Keratinocyte (primary cell): ENCODE measurements around the gene ZNF701. TPM values are rescaled to one million over a fixed set of nuclear protein-coding genes. Genes with fewer than 3 reads are reported as not detected.
A peak's percentile ranks its signal among the peaks of the same experiment; 100 is the strongest.
"Not testable (repeated sequence)": the region's sequence is repeated elsewhere in the genome, so short reads cannot be mapped to it uniquely, and the experiment has no call there.

Source experiments
- DNase-seq: peaks from one replicate; pipeline ENCODE4 v3.0.0-alpha.2; 2011; ENCODE audit warnings: low read depth, missing footprints, low spot score
- FAIRE-seq: peaks from 2 replicates; lab custom pipeline; 2011; peaks lifted over from hg19 to GRCh38; lab: Jason Lieb, UNC
- H2AFZ ChIP-seq: 2 replicates; pipeline ENCODE4 v1.6.0; 2012; ENCODE audit warnings: low read length, control low read depth, inconsistent platforms; ENCODE audit not compliant: control insufficient read depth
- H3K27ac ChIP-seq: 2 replicates; pipeline ENCODE4 v1.5.1; 2011; ENCODE audit warnings: low read length; ENCODE audit not compliant: control insufficient read depth, insufficient read depth
- H3K27me3 ChIP-seq: 3 replicates; pipeline ENCODE4 v1.6.0; 2011; ENCODE audit warnings: low read length; ENCODE audit not compliant: control insufficient read depth, insufficient read depth; ENCODE audit errors: extremely low read depth
- H3K36me3 ChIP-seq, 2 experiments: 2 replicates in 1 of 2; 3 replicates in 1 of 2; pipeline ENCODE4 v1.5.1; 2011; ENCODE audit warnings: low read length in 2 of 2, mild to moderate bottlenecking in 1 of 2; ENCODE audit not compliant: control insufficient read depth in 2 of 2, insufficient read depth in 2 of 2; ENCODE audit errors: extremely low read depth in 1 of 2
- H3K4me1 ChIP-seq: 3 replicates; pipeline ENCODE4 v1.5.1; 2011; ENCODE audit warnings: low read length; ENCODE audit not compliant: control insufficient read depth, insufficient read depth; ENCODE audit errors: extremely low read depth
- H3K4me2 ChIP-seq: 3 replicates; pipeline ENCODE4 v1.6.0; 2011; ENCODE audit warnings: low read depth, low read length; ENCODE audit not compliant: control insufficient read depth, insufficient read depth; ENCODE audit errors: extremely low read depth
- H3K4me3 ChIP-seq, 3 experiments: fragments of 200-600 bp in 1 of 3; sonication (generic) in 1 of 3; 2 replicates in 2 of 3; 3 replicates in 1 of 3; pipeline ENCODE4 v1.5.1; 2011 to 2016; ENCODE audit warnings: low read length in 3 of 3, mild to moderate bottlenecking in 3 of 3, control low read depth in 2 of 3, inconsistent platforms in 1 of 3, low read depth in 1 of 3, mixed read lengths in 1 of 3, mixed run types in 1 of 3, moderate library complexity in 1 of 3; ENCODE audit not compliant: control insufficient read depth in 2 of 3, insufficient read depth in 2 of 3; ENCODE audit errors: extremely low read depth in 1 of 3
- H3K79me2 ChIP-seq: 2 replicates; pipeline ENCODE4 v1.6.0; 2012; ENCODE audit warnings: low read length; ENCODE audit not compliant: control insufficient read depth, insufficient read depth
- H3K9ac ChIP-seq: 3 replicates; pipeline ENCODE4 v1.6.0; 2011; ENCODE audit warnings: low read length; ENCODE audit not compliant: control insufficient read depth, insufficient read depth; ENCODE audit errors: extremely low read depth
- H3K9me1 ChIP-seq: 3 replicates; pipeline ENCODE4 v1.6.0; 2011; ENCODE audit warnings: low read length; ENCODE audit not compliant: control insufficient read depth, insufficient read depth; ENCODE audit errors: extremely low read depth
- H3K9me3 ChIP-seq: 2 replicates; pipeline ENCODE4 v1.5.1; 2012; ENCODE audit warnings: low read depth, low read length; ENCODE audit not compliant: control insufficient read depth
- H4K20me1 ChIP-seq: 3 replicates; pipeline ENCODE4 v1.6.0; 2011; ENCODE audit warnings: low read length; ENCODE audit not compliant: control insufficient read depth, insufficient read depth; ENCODE audit errors: extremely low read depth
- CTCF ChIP-seq, 3 experiments: IDR thresholded peaks in 1 of 3; conservative IDR thresholded peaks in 1 of 3; optimal IDR thresholded peaks in 1 of 3; 2 replicates in 2 of 3; 3 replicates in 1 of 3; pipeline versions ENCODE3 to v1.5.1; 2011; ENCODE audit warnings: low read length in 3 of 3, mild to moderate bottlenecking in 3 of 3, moderate library complexity in 2 of 3, control low read depth in 1 of 3, inconsistent platforms in 1 of 3; ENCODE audit not compliant: insufficient read depth in 2 of 3; ENCODE audit errors: extremely low read depth in 1 of 3
- EZH2 ChIP-seq: IDR thresholded peaks from one replicate; pipeline ENCODE4 v1.6.1; 2012; ENCODE audit warnings: inconsistent platforms, mild to moderate bottlenecking, low read length, moderate library complexity
- dilution Hi-C: fragments of 300-500 bp; cut with MboI; formaldehyde crosslinking; loops from one replicate; pipeline ENCODE4 v1.7.0; 2020; ENCODE audit warnings: low sequenced_read_pairs; ENCODE audit not compliant: extremely low pct_ligation_motif_present
- polyA plus RNA-seq, 5 experiments: library from polyadenylated mRNA; depleted of rRNA in 3 of 5; stranded (reverse) in 3 of 5; stranded (forward) in 1 of 5; unstranded in 1 of 5; fragments of >200 nt; gene quantifications; 1 replicate in 1 of 5; 2 replicates in 3 of 5; 3 replicates in 1 of 5; pipeline versions ENCODE4 v1.2.1 to v1.2.3, GENCODE V29; 2011 to 2012; ENCODE audit warnings: missing spikeins in 2 of 5, low read depth in 1 of 5, low replicate concordance in 1 of 5

The ZNF701 gene
- polyA plus RNA-seq, 1 donor (not counting 4 experiments of a cell fraction or from before 2014, with no cell fraction given), result 7.2 TPM

GRCh38 chr19:52600639-52601024, 30.5 kb downstream of the ZNF701 start:
- H3K9me3 ChIP-seq, result peaks cover 4% of the 10 kb centered on the region
- peak overlapping the region; percentile 69 to 83 (median 78) for H3K4me3 ChIP-seq
- no peaks in the 10 kb centered on the region for H3K27me3 ChIP-seq
- no peaks in the 10 kb centered on the region for H3K9me1 ChIP-seq
- peak overlapping the region; percentile 53 for H2AFZ ChIP-seq
- peaks cover 0 to 8% of the 10 kb centered on the region in 2 experiments for H3K36me3 ChIP-seq
- peaks cover 4% of the 10 kb centered on the region for H3K4me1 ChIP-seq
- peak overlapping the region; percentile 28 for H3K9ac ChIP-seq
- TF ChIP-seq CTCF (optimal IDR thresholded peaks at IDR 0.05 in 1 of 3, IDR thresholded peaks at IDR 0.05 in 1 of 3, conservative IDR thresholded peaks at IDR 0.05 in 1 of 3; ENCODE audit: extremely low read depth in 1 of 3, insufficient read depth in 2 of 3, low read length in 3 of 3), result no peak
- H3K27ac ChIP-seq, result no peak overlapping the region
- peaks cover 2% of the 10 kb centered on the region for H3K79me2 ChIP-seq
- FAIRE-seq (no peak), DNase-seq (no peak)
- no peaks in the 10 kb centered on the region for H4K20me1 ChIP-seq
- dilution Hi-C loops, result no loop called here
- peak overlapping the region; percentile 86 for H3K4me2 ChIP-seq

GRCh38 chr19:52601025-52601973, 31.2 kb downstream of the ZNF701 start:
- peak overlapping the region; percentile 69 to 83 (median 78) for H3K4me3 ChIP-seq
- peak overlapping the region; percentile 73 for H3K9ac ChIP-seq
- peaks cover 0 to 6% of the 10 kb centered on the region in 2 experiments for H3K36me3 ChIP-seq
- no peaks in the 10 kb centered on the region for H4K20me1 ChIP-seq
- peak overlapping the region; percentile 86 for H3K4me2 ChIP-seq
- DNase-seq, result peak; percentile 55
- H3K27ac ChIP-seq, result peak overlapping the region; percentile 54
- peak overlapping the region; percentile 89 for H2AFZ ChIP-seq
- no peak for FAIRE-seq
- H3K79me2 ChIP-seq, result peaks cover 2% of the 10 kb centered on the region
- H3K9me1 ChIP-seq, result no peaks in the 10 kb centered on the region
- H3K9me3 ChIP-seq, result no peaks in the 10 kb centered on the region
- H3K4me1 ChIP-seq, result peaks cover 4% of the 10 kb centered on the region
- dilution Hi-C loops, result no loop called here
- no peaks in the 10 kb centered on the region for H3K27me3 ChIP-seq
- TF ChIP-seq EZH2, result no peak
- peak in 1 of 3 experiments; percentile 44 for TF ChIP-seq CTCF (optimal IDR thresholded peaks at IDR 0.05 in 1 of 3, IDR thresholded peaks at IDR 0.05 in 1 of 3, conservative IDR thresholded peaks at IDR 0.05 in 1 of 3; ENCODE audit: extremely low read depth in 1 of 3, insufficient read depth in 2 of 3, low read length in 3 of 3)

- FAIRE-seq, result not testable (repeated sequence)
- H2AFZ ChIP-seq, result peak overlapping the region; percentile 89
These were observed 31.9 kb downstream of the ZNF701 start for GRCh38 chr19:52601974-52602366.

More at GRCh38 chr19:52601974-52602366, 31.9 kb downstream of the ZNF701 start:
- H3K27ac ChIP-seq, DNase-seq, H3K27me3 ChIP-seq, dilution Hi-C loops, H4K20me1 ChIP-seq, H3K9me3 ChIP-seq, H3K9me1 ChIP-seq, H3K36me3 ChIP-seq, H3K4me1 ChIP-seq, H3K79me2 ChIP-seq: not testable (repeated sequence)
- H3K4me3 ChIP-seq, result peak overlapping the region; percentile 69 to 83 (median 78)
- H3K4me2 ChIP-seq, result peak overlapping the region; percentile 86
- peak overlapping the region; percentile 73 for H3K9ac ChIP-seq
